Left ventricle myocardium inferior (tissue), 1 donor: ENCODE results near the gene IL3. TPM values are rescaled to one million over a fixed set of nuclear protein-coding genes. Genes with fewer than 3 reads are reported as not detected.

Experiments
- DNase-seq: peaks from one replicate; pipeline ENCODE4 v3.0.0-alpha.2; 2020
- H3K27ac ChIP-seq: fragments of 200-600 bp; replicated peaks from 2 replicates; pipeline ENCODE4 v1.8.0; 2021
- H3K27me3 ChIP-seq: fragments of 200-600 bp; 2 replicates; pipeline ENCODE4 v1.8.0; 2021; ENCODE audit warnings: low read depth
- H3K36me3 ChIP-seq: fragments of 200-600 bp; 2 replicates; pipeline ENCODE4 v1.8.0; 2021
- H3K4me1 ChIP-seq: fragments of 200-600 bp; 2 replicates; pipeline ENCODE4 v1.8.0; 2021
- H3K4me3 ChIP-seq: fragments of 200-600 bp; 2 replicates; pipeline ENCODE4 v1.8.0; 2021; ENCODE audit warnings: mild to moderate bottlenecking, moderate library complexity
- H3K9me3 ChIP-seq: fragments of 200-600 bp; replicated peaks from 2 replicates; pipeline ENCODE4 v1.8.0; 2021
- intact Hi-C: fragments of 100-400 bp; cut with micrococcal nuclease; formaldehyde crosslinking; loops from one replicate; pipeline ENCODE4 v1.11.0; 2022
- total RNA-seq: library from RNA; stranded (reverse); fragmentation: NEBNext Ultra II Directional; extraction: Animal tissue kit (Norgen Biotek cat#: 25700); gene quantifications from one replicate; pipeline ENCODE4 v1.2.1, GENCODE V29; 2021
- TF ChIP-seq, protein P1 (sequence below): fragments of 200-600 bp; IDR thresholded peaks from 2 replicates; pipeline ENCODE4 v1.8.0; 2021; ENCODE audit warnings: antibody characterized with exemption, mild to moderate bottlenecking, borderline replicate concordance
- donor health status: DM: no; HTN: yes; CAD: no; lungs with severe emphysema.

IL3 gene
- total RNA-seq, 1 donor from 2014 or later: not detected

DNA sequence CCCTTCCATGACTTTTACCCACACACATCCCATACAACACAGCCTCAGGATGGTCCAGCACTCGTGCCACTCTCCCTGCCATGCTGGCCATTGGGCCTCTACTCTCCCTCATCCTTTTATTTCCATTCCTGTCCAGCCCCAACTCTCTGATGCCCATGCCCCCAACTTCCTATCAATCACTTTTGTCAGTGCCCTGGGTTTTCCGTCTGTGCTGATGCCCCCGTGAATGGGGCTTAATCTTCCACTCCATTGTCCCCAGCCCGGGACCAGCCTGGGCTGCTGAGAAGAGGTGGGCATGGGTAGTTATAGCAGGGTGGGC is 36.4 kb upstream of the IL3 start:
- no peaks in the 10 kb centered on the region for H3K4me1 ChIP-seq
- no peak overlapping the region for H3K27ac ChIP-seq
- intact Hi-C loops: no loop called here
- no peaks in the 10 kb centered on the region for H3K9me3 ChIP-seq
- TF ChIP-seq, protein P1, sequence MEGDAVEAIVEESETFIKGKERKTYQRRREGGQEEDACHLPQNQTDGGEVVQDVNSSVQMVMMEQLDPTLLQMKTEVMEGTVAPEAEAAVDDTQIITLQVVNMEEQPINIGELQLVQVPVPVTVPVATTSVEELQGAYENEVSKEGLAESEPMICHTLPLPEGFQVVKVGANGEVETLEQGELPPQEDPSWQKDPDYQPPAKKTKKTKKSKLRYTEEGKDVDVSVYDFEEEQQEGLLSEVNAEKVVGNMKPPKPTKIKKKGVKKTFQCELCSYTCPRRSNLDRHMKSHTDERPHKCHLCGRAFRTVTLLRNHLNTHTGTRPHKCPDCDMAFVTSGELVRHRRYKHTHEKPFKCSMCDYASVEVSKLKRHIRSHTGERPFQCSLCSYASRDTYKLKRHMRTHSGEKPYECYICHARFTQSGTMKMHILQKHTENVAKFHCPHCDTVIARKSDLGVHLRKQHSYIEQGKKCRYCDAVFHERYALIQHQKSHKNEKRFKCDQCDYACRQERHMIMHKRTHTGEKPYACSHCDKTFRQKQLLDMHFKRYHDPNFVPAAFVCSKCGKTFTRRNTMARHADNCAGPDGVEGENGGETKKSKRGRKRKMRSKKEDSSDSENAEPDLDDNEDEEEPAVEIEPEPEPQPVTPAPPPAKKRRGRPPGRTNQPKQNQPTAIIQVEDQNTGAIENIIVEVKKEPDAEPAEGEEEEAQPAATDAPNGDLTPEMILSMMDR: no peak
- no peak overlapping the region for H3K4me3 ChIP-seq
- H3K36me3 ChIP-seq: no peaks in the 10 kb centered on the region
- H3K27me3 ChIP-seq: peaks cover 48% of the 10 kb centered on the region
- no peak for DNase-seq

GRCh38 chr5:132024789-132025402 is 35.6 kb upstream of the IL3 start:
- H3K27me3 ChIP-seq: peaks cover 41% of the 10 kb centered on the region
- TF ChIP-seq, protein P1: no peak
- intact Hi-C loops: no loop called here
- H3K27ac ChIP-seq: no peak overlapping the region
- no peaks in the 10 kb centered on the region for H3K4me1 ChIP-seq
- no peak overlapping the region for H3K4me3 ChIP-seq
- no peaks in the 10 kb centered on the region for H3K9me3 ChIP-seq
- H3K36me3 ChIP-seq: no peaks in the 10 kb centered on the region
- DNase-seq: no peak

GRCh38 chr5:132025403-132025971 is 35.0 kb upstream of the IL3 start:
- Histone ChIP-seq H3K27ac (no peak overlapping the region), H3K4me3 (no peak overlapping the region), H3K36me3 (no peaks in the 10 kb centered on the region), H3K4me1 (no peaks in the 10 kb centered on the region), H3K9me3 (no peaks in the 10 kb centered on the region), H3K27me3 (peaks cover 39% of the 10 kb centered on the region)
- no peak for DNase-seq
- TF ChIP-seq, protein P1: no peak
- intact Hi-C loops: no loop called here

GRCh38 chr5:132026516-132027008 is 33.9 kb upstream of the IL3 start:
- no peaks in the 10 kb centered on the region for H3K36me3 ChIP-seq
- H3K27ac ChIP-seq: no peak overlapping the region
- H3K9me3 ChIP-seq: no peaks in the 10 kb centered on the region
- H3K4me3 ChIP-seq: no peak overlapping the region
- TF ChIP-seq, protein P1: no peak
- H3K27me3 ChIP-seq: peaks cover 39% of the 10 kb centered on the region
- no peak for DNase-seq
- H3K4me1 ChIP-seq: no peaks in the 10 kb centered on the region
- intact Hi-C loops: no loop called here

- intact Hi-C loops: no loop called here
- Histone ChIP-seq H3K4me1 (no peaks in the 10 kb centered on the region), H3K36me3 (no peaks in the 10 kb centered on the region), H3K9me3 (no peaks in the 10 kb centered on the region), H3K27ac (no peak overlapping the region), H3K27me3 (peaks cover 39% of the 10 kb centered on the region), H3K4me3 (no peak overlapping the region)
- TF ChIP-seq, protein P1: no peak
- DNase-seq: no peak
These were observed 33.4 kb upstream of the IL3 start for GRCh38 chr5:132027027-132027426.
